Measurements from ENCODE around the gene KCNJ5.

KCNJ5 gene

GRCh38 chr11:128946648-128947047, 55.5 kb downstream of the KCNJ5 start:
- Histone ChIP-seq H3K4me3 (replicated peaks; ENCODE audit: insufficient read depth, low read length) (no peak overlapping the region), H3K27ac (replicated peaks) (no peak overlapping the region), H3K27me3 (ENCODE audit: insufficient read depth, poor library complexity, severe bottlenecking) (peaks cover 1% of the 10 kb centered on the region)
- TF ChIP-seq GABPA (IDR thresholded peaks at IDR 0.05; ENCODE audit: low read depth), result no peak
- no peak for TF ChIP-seq CTCF (IDR thresholded peaks at IDR 0.05; ENCODE audit: insufficient read depth, low read length)
- TF ChIP-seq POLR2AphosphoS5 (IDR thresholded peaks at IDR 0.05; ENCODE audit: low read depth), result no peak
- no peak for TF ChIP-seq REST (IDR thresholded peaks at IDR 0.05; ENCODE audit: insufficient replicate concordance, low read depth)
- no peak for TF ChIP-seq SPI1 (IDR thresholded peaks at IDR 0.05; ENCODE audit: borderline replicate concordance, low read depth)
- no peak for DNase-seq (ENCODE audit: low read depth in 1 of 2, low spot score in 1 of 2)

- H3K4me3 ChIP-seq (replicated peaks; ENCODE audit: insufficient read depth, low read length), result no peak overlapping the region
- H3K27ac ChIP-seq (replicated peaks), result no peak overlapping the region
- no peak for DNase-seq (ENCODE audit: low read depth in 1 of 2, low spot score in 1 of 2)
- H3K27me3 ChIP-seq (ENCODE audit: insufficient read depth, poor library complexity, severe bottlenecking), result peaks cover 6% of the 10 kb centered on the region
- TF ChIP-seq CTCF (IDR thresholded peaks at IDR 0.05; ENCODE audit: insufficient read depth, low read length), result no peak
- no peak for TF ChIP-seq GABPA (IDR thresholded peaks at IDR 0.05; ENCODE audit: low read depth)
- no peak for TF ChIP-seq POLR2AphosphoS5 (IDR thresholded peaks at IDR 0.05; ENCODE audit: low read depth)
- no peak for TF ChIP-seq REST (IDR thresholded peaks at IDR 0.05; ENCODE audit: insufficient replicate concordance, low read depth)
- TF ChIP-seq SPI1 (IDR thresholded peaks at IDR 0.05; ENCODE audit: borderline replicate concordance, low read depth), result no peak
These were observed 56.6 kb downstream of the KCNJ5 start for GRCh38 chr11:128947773-128948172.

GRCh38 chr11:128948583-128948982, 57.4 kb downstream of the KCNJ5 start:
- no peak for TF ChIP-seq POLR2AphosphoS5 (IDR thresholded peaks at IDR 0.05; ENCODE audit: low read depth)
- no peak for DNase-seq (ENCODE audit: low read depth in 1 of 2, low spot score in 1 of 2)

GRCh38 chr11:128949791-128950454, 58.8 kb downstream of the KCNJ5 start:
- Histone ChIP-seq H3K4me3 (replicated peaks; ENCODE audit: insufficient read depth, low read length) (no peak overlapping the region), H3K27me3 (ENCODE audit: insufficient read depth, poor library complexity, severe bottlenecking) (peaks cover 6% of the 10 kb centered on the region), H3K27ac (replicated peaks) (no peak overlapping the region)
- no peak for TF ChIP-seq CTCF (IDR thresholded peaks at IDR 0.05; ENCODE audit: insufficient read depth, low read length)
- no peak for TF ChIP-seq REST (IDR thresholded peaks at IDR 0.05; ENCODE audit: insufficient replicate concordance, low read depth)
- no peak for TF ChIP-seq SPI1 (IDR thresholded peaks at IDR 0.05; ENCODE audit: borderline replicate concordance, low read depth)
- no peak for TF ChIP-seq GABPA (IDR thresholded peaks at IDR 0.05; ENCODE audit: low read depth)
- no peak for TF ChIP-seq POLR2AphosphoS5 (IDR thresholded peaks at IDR 0.05; ENCODE audit: low read depth)
- no peak for DNase-seq (ENCODE audit: low read depth in 1 of 2, low spot score in 1 of 2)

More at GRCh38 chr11:128948583-128948982, 57.4 kb downstream of the KCNJ5 start:
- Histone ChIP-seq H3K4me3 (replicated peaks; ENCODE audit: insufficient read depth, low read length) (no peak overlapping the region), H3K27me3 (ENCODE audit: insufficient read depth, poor library complexity, severe bottlenecking) (peaks cover 6% of the 10 kb centered on the region), H3K27ac (replicated peaks) (no peak overlapping the region)

Measured in HL-60 (cell line).